SK-N-SH (cell line): ENCODE results near the gene EPHX1. TPM values are rescaled to one million over a fixed set of nuclear protein-coding genes. Genes with fewer than 3 reads are reported as not detected.

Source experiments
- CTCF ChIA-PET: fragments of 300-600, 350-600 bp; formaldehyde crosslinking; extraction: SDS; loops from one replicate; lab custom pipeline; 2021; lab: Yijun Ruan, JAX
- POLR2A ChIA-PET: fragments of 350-600 bp; sonication (Branson Sonifier 250); formaldehyde crosslinking; extraction: SDS; loops from one replicate; lab custom pipeline; 2020; ENCODE audit warnings: antibody characterized with exemption, inconsistent platforms; lab: Yijun Ruan, JAX
- DNase-seq: peaks from one replicate; pipeline ENCODE4 v3.0.0; 2012
- H2AFZ ChIP-seq: fragments of 200-600 bp; sonication (generic); 2 replicates; pipeline ENCODE4 v1.8.1; 2016; ENCODE audit warnings: antibody characterized with exemption, mild to moderate bottlenecking, low read depth
- H3F3A ChIP-seq: fragments of 200-600 bp; sonication (generic); replicated peaks from 2 replicates; pipeline ENCODE3; 2016; ENCODE audit warnings: antibody characterized with exemption, mild to moderate bottlenecking; ENCODE audit not compliant: insufficient read depth
- H3K27ac ChIP-seq, 2 experiments: fragments of 200-500 bp in 1 of 2; fragments of 200-600 bp in 1 of 2; sonication (Bioruptor generic) in 1 of 2; sonication (generic), shearing (Covaris generic) in 1 of 2; 2 replicates each; pipeline versions ENCODE4 v1.5.1 to v1.6.1; 2014 to 2016; ENCODE audit warnings: low read depth in 2 of 2, inconsistent platforms in 1 of 2, low read length in 1 of 2, mild to moderate bottlenecking in 1 of 2, mixed read lengths in 1 of 2
- H3K27me3 ChIP-seq: fragments of 200-600 bp; sonication (generic), shearing (Covaris generic); 2 replicates; pipeline ENCODE4 v1.6.1; 2016; ENCODE audit warnings: mixed run types; ENCODE audit not compliant: insufficient read depth
- H3K36me3 ChIP-seq, 2 experiments: fragments of 200-500 bp in 1 of 2; fragments of 200-600 bp in 1 of 2; sonication (Bioruptor generic) in 1 of 2; sonication (generic) in 1 of 2; replicated peaks in 1 of 2; 2 replicates each; pipeline versions ENCODE3 to v1.5.1; 2014 to 2016; ENCODE audit warnings: low read length in 1 of 2, mild to moderate bottlenecking in 1 of 2; ENCODE audit not compliant: insufficient read depth in 2 of 2, control insufficient read depth in 1 of 2
- H3K4me1 ChIP-seq, 2 experiments: fragments of 200-500 bp in 1 of 2; fragments of 200-600 bp in 1 of 2; sonication (Bioruptor generic) in 1 of 2; sonication (generic), shearing (Covaris generic) in 1 of 2; 2 replicates each; pipeline versions ENCODE4 v1.5.1 to v1.6.1; 2014 to 2016; ENCODE audit warnings: low read depth in 1 of 2, low read length in 1 of 2, mixed run types in 1 of 2; ENCODE audit not compliant: insufficient read depth in 2 of 2, control insufficient read depth in 1 of 2
- H3K4me2 ChIP-seq: fragments of 200-600 bp; sonication (generic), shearing (Covaris generic); 2 replicates; pipeline ENCODE4 v1.6.1; 2017; ENCODE audit warnings: mixed run types
- H3K4me3 ChIP-seq, 2 experiments: fragments of 200-500 bp in 1 of 2; fragments of 200-600 bp in 1 of 2; sonication (Bioruptor generic) in 1 of 2; sonication (generic), shearing (Covaris generic) in 1 of 2; 2 replicates each; pipeline versions ENCODE4 v1.5.1 to v1.8.1; 2014 to 2016; ENCODE audit warnings: low read depth in 2 of 2, inconsistent platforms in 1 of 2, low read length in 1 of 2, mild to moderate bottlenecking in 1 of 2, mixed read lengths in 1 of 2, moderate library complexity in 1 of 2
- H3K79me2 ChIP-seq: fragments of 200-600 bp; sonication (generic); 2 replicates; pipeline ENCODE4 v1.8.1; 2017; ENCODE audit warnings: mild to moderate bottlenecking; ENCODE audit not compliant: insufficient read depth
- H3K9ac ChIP-seq: fragments of 200-600 bp; sonication (generic); 2 replicates; pipeline ENCODE4 v1.6.1; 2017; ENCODE audit warnings: mixed run types
- H3K9me2 ChIP-seq: fragments of 200-600 bp; sonication (generic); 2 replicates; pipeline ENCODE4 v1.6.1; 2017; ENCODE audit warnings: mixed run types
- H3K9me3 ChIP-seq: fragments of 200-600 bp; sonication (generic); 2 replicates; pipeline ENCODE4 v1.6.1; 2017; ENCODE audit warnings: mixed run types, mild to moderate bottlenecking, moderate library complexity
- H4K20me1 ChIP-seq: fragments of 200-600 bp; sonication (generic); 2 replicates; pipeline ENCODE4 v1.6.1; 2017; ENCODE audit warnings: mild to moderate bottlenecking, mixed run types; ENCODE audit not compliant: insufficient read depth
- CHD2 ChIP-seq: fragments of 150-350 bp; IDR thresholded peaks from 2 replicates; pipeline ENCODE4 v1.6.1; 2018; ENCODE audit warnings: low read length; ENCODE audit not compliant: partially characterized antibody
- FOSL2 ChIP-seq: IDR thresholded peaks from 2 replicates; pipeline ENCODE4 v1.4.0; 2012; ENCODE audit warnings: low read depth, mild to moderate bottlenecking, moderate library complexity, borderline replicate concordance
- FOXM1 ChIP-seq: IDR thresholded peaks from 2 replicates; pipeline ENCODE4 v1.4.0; 2012; ENCODE audit warnings: low read depth, mild to moderate bottlenecking
- GATA2 ChIP-seq: sonication (generic); formaldehyde crosslinking; IDR thresholded peaks from 2 replicates; pipeline ENCODE4 v1.5.0; 2020; ENCODE audit warnings: mild to moderate bottlenecking, missing genetic modification reagents
- MEF2A ChIP-seq: IDR thresholded peaks from 2 replicates; pipeline ENCODE4 v1.4.0; 2012; ENCODE audit warnings: low read depth, borderline replicate concordance
- NFIC ChIP-seq: IDR thresholded peaks from 2 replicates; pipeline ENCODE4 v1.4.0; 2012; ENCODE audit warnings: borderline replicate concordance
- RAD21 ChIP-seq: IDR thresholded peaks from 2 replicates; pipeline ENCODE4 v1.6.1; 2012; ENCODE audit warnings: mild to moderate bottlenecking, low read length
- RCOR1 ChIP-seq: fragments of 150-350 bp; IDR thresholded peaks from 2 replicates; pipeline ENCODE4 v1.6.1; 2017; ENCODE audit warnings: antibody characterized with exemption, low read length
- RFX5 ChIP-seq: IDR thresholded peaks from 2 replicates; pipeline ENCODE4 v1.6.1; 2012; ENCODE audit warnings: mild to moderate bottlenecking, improper control_type of control experiment, low read length
- TAF1 ChIP-seq: IDR thresholded peaks from 2 replicates; pipeline ENCODE4 v1.6.1; 2012; ENCODE audit warnings: low read depth, mild to moderate bottlenecking, low read length, moderate library complexity, borderline replicate concordance
- TCF12 ChIP-seq: IDR thresholded peaks from 2 replicates; pipeline ENCODE4 v1.4.0; 2012
- TEAD4 ChIP-seq: IDR thresholded peaks from 2 replicates; pipeline ENCODE4 v1.4.0; 2012; ENCODE audit warnings: mild to moderate bottlenecking, borderline replicate concordance; ENCODE audit not compliant: insufficient read depth
- WGBS: methylation state at CpG from one replicate; pipeline ENCODE4 v1.1.6; 2017; ENCODE audit warnings: low lambda C conversion rate; 5-methylcytosine and 5-hydroxymethylcytosine counted together
- polyA plus RNA-seq, 3 experiments: library from polyadenylated mRNA; depleted of rRNA; stranded (reverse); fragments of >200 nt; gene quantifications; 2 replicates each; pipeline ENCODE4 v1.2.3, GENCODE V29; 2012
- TF ChIP-seq, protein P1 (sequence below): IDR thresholded peaks from 2 replicates; pipeline ENCODE4 v1.4.0; 2012; ENCODE audit warnings: low read depth, borderline replicate concordance
- TF ChIP-seq, protein P2 (sequence below): fragments of 200-600 bp; sonication (generic); IDR thresholded peaks from 2 replicates; pipeline ENCODE4 v1.6.1; 2017; ENCODE audit warnings: antibody characterized with exemption, mild to moderate bottlenecking, moderate library complexity
- TF ChIP-seq, protein P3 (sequence below): fragments of 150-350 bp; IDR thresholded peaks from 2 replicates; pipeline ENCODE4 v1.6.1; 2017; ENCODE audit warnings: antibody characterized with exemption, low read length, low read depth, borderline replicate concordance

EPHX1 gene
- polyA plus RNA-seq, 1 of the 3 experiments (the other 2 are of a cell fraction) = 45.7 TPM

DNA sequence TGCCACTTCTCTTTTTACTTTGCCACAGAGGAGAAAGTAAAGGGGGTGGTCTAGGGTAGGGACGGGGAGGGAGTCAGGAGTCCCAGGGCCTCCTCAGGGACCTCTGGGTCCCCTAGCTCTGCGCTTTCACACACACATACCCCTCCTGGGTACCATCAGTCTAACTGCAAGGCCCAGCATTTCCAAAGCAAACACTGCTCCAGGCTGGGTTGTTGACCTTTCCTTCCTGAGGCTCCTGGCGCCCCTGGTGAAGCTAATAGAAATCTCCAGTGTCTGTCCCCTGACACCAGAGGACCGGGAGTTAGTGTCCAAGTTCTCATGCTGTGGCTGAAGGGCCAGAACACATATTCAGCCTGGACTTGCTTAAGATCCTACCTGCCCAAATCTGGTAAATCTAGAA lies 68.4 kb downstream of the EPHX1 start:
- no peaks in the 10 kb centered on the region for H4K20me1 ChIP-seq
- H3K4me2 ChIP-seq = no peak overlapping the region
- peaks cover 4% of the 10 kb centered on the region for H3F3A ChIP-seq
- no peaks in the 10 kb centered on the region for H3K27me3 ChIP-seq
- no peak overlapping the region for H3K27ac ChIP-seq
- H3K4me3 ChIP-seq = no peak overlapping the region
- H3K9ac ChIP-seq = no peak overlapping the region
- POLR2A ChIA-PET = interaction anchor here (0.5 kb wide), 1 partner anchor 22 kb away, joined by 3 read pairs; no protein-coding TSS in a partner anchor
- H3K9me3 ChIP-seq = no peaks in the 10 kb centered on the region
- peaks cover 0 to 34% of the 10 kb centered on the region in 2 experiments; a peak in 1 of 4 replicates for H3K4me1 ChIP-seq
- H3K79me2 ChIP-seq = peaks cover 7% of the 10 kb centered on the region; the same call in 1 of the 2 replicates
- no peak for DNase-seq
- WGBS = 88% methylated on average over 3 of the region's 4 CpGs
- CTCF ChIA-PET = interaction anchor here (0.9 to 3.0 kb wide), 9 partner anchors 11 to 404 kb away, joined by 3 to 14 read pairs (median 5); partner anchors contain the start of gene LEFTY1
- TF ChIP-seq CHD2 (no peak), RAD21 (no peak), RCOR1 (no peak), RFX5 (no peak), MEF2A (no peak), TAF1 (no peak), TCF12 (no peak), GATA2 (CRISPR knock-in tag) (no peak), FOXM1 (no peak), NFIC (no peak), TEAD4 (no peak), FOSL2 (no peak)
- TF ChIP-seq, protein P1, sequence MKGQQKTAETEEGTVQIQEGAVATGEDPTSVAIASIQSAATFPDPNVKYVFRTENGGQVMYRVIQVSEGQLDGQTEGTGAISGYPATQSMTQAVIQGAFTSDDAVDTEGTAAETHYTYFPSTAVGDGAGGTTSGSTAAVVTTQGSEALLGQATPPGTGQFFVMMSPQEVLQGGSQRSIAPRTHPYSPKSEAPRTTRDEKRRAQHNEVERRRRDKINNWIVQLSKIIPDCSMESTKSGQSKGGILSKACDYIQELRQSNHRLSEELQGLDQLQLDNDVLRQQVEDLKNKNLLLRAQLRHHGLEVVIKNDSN = no peak
- TF ChIP-seq, protein P2, sequence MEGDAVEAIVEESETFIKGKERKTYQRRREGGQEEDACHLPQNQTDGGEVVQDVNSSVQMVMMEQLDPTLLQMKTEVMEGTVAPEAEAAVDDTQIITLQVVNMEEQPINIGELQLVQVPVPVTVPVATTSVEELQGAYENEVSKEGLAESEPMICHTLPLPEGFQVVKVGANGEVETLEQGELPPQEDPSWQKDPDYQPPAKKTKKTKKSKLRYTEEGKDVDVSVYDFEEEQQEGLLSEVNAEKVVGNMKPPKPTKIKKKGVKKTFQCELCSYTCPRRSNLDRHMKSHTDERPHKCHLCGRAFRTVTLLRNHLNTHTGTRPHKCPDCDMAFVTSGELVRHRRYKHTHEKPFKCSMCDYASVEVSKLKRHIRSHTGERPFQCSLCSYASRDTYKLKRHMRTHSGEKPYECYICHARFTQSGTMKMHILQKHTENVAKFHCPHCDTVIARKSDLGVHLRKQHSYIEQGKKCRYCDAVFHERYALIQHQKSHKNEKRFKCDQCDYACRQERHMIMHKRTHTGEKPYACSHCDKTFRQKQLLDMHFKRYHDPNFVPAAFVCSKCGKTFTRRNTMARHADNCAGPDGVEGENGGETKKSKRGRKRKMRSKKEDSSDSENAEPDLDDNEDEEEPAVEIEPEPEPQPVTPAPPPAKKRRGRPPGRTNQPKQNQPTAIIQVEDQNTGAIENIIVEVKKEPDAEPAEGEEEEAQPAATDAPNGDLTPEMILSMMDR = no peak
- TF ChIP-seq, protein P3, sequence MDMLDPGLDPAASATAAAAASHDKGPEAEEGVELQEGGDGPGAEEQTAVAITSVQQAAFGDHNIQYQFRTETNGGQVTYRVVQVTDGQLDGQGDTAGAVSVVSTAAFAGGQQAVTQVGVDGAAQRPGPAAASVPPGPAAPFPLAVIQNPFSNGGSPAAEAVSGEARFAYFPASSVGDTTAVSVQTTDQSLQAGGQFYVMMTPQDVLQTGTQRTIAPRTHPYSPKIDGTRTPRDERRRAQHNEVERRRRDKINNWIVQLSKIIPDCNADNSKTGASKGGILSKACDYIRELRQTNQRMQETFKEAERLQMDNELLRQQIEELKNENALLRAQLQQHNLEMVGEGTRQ = no peak
- no peak overlapping the region for H2AFZ ChIP-seq
- peaks cover 0 to 5% of the 10 kb centered on the region in 2 experiments for H3K36me3 ChIP-seq
- no peaks in the 10 kb centered on the region for H3K9me2 ChIP-seq
